GM12891 (cell line): ENCODE results near the gene MBD5.

Experiments used
- DNase-seq: peaks from one replicate; pipeline ENCODE4 v3.0.0; 2011; ENCODE audit warnings: low spot score; ENCODE audit not compliant: insufficient read length
- FAIRE-seq: peaks from 2 replicates; lab custom pipeline; 2011; peaks lifted over from hg19 to GRCh38; lab: Jason Lieb, UNC
- PAX5 ChIP-seq: IDR thresholded peaks from 2 replicates; pipeline ENCODE4 v1.6.1; 2011; ENCODE audit warnings: low read length, moderate library complexity, mild to moderate bottlenecking; ENCODE audit not compliant: insufficient read depth, severe bottlenecking
- POLR2A ChIP-seq: IDR thresholded peaks from 2 replicates; pipeline ENCODE4 v1.6.1; 2011; ENCODE audit warnings: low read depth, low read length, control low read depth
- POLR2AphosphoS5 ChIP-seq: IDR thresholded peaks from 2 replicates; pipeline ENCODE4 v1.6.1; 2011; ENCODE audit warnings: low read depth, low read length, control low read depth
- POU2F2 ChIP-seq: IDR thresholded peaks from 2 replicates; pipeline ENCODE4 v1.6.1; 2011; ENCODE audit warnings: low read depth, mild to moderate bottlenecking, control low read depth, low read length, moderate library complexity
- SPI1 ChIP-seq: IDR thresholded peaks from 2 replicates; pipeline ENCODE4 v1.6.1; 2011; ENCODE audit warnings: low read depth, low read length, control low read depth
- TAF1 ChIP-seq: IDR thresholded peaks from 2 replicates; pipeline ENCODE4 v1.6.1; 2011; ENCODE audit warnings: low read depth, low read length, control low read depth

Gene MBD5

GRCh38 chr2:148273158-148273691 lies 252.3 kb downstream of the MBD5 start:
- DNase-seq (no peak), FAIRE-seq (no peak)
- TF ChIP-seq SPI1 (no peak), POLR2AphosphoS5 (no peak), POU2F2 (no peak), PAX5 (no peak), TAF1 (no peak)

- TF ChIP-seq SPI1 (no peak), POLR2AphosphoS5 (no peak), POLR2A (no peak), TAF1 (no peak), POU2F2 (no peak)
- no peak for DNase-seq
- no peak for FAIRE-seq
Measured at GRCh38 chr2:148279216-148279615, 258.3 kb downstream of the MBD5 start.

GRCh38 chr2:148282201-148282600 lies 261.3 kb downstream of the MBD5 start:
- FAIRE-seq (no peak), DNase-seq (no peak)
- no peak for TF ChIP-seq POLR2AphosphoS5
- no peak for TF ChIP-seq TAF1
- no peak for TF ChIP-seq PAX5
- no peak for TF ChIP-seq POLR2A

GRCh38 chr2:148292431-148292830 lies 271.5 kb downstream of the MBD5 start:
- TF ChIP-seq POU2F2 (no peak), TAF1 (no peak), SPI1 (no peak), POLR2AphosphoS5 (no peak), PAX5 (no peak), POLR2A (no peak)
- FAIRE-seq: no peak
- DNase-seq: no peak

GRCh38 chr2:148298196-148298595 lies 277.3 kb downstream of the MBD5 start:
- FAIRE-seq: no peak
- DNase-seq: no peak
- TF ChIP-seq POLR2AphosphoS5 (no peak), PAX5 (no peak), TAF1 (no peak), POU2F2 (no peak), SPI1 (no peak), POLR2A (no peak)

- no peak for DNase-seq
- no peak for FAIRE-seq
- TF ChIP-seq POLR2AphosphoS5: no peak
- TF ChIP-seq PAX5: no peak
- no peak for TF ChIP-seq TAF1
- TF ChIP-seq POLR2A: no peak
- no peak for TF ChIP-seq SPI1
- no peak for TF ChIP-seq POU2F2
Measured at GRCh38 chr2:148299616-148300015, 278.7 kb downstream of the MBD5 start.

- no peak for DNase-seq
- no peak for FAIRE-seq
- no peak for TF ChIP-seq POU2F2
- TF ChIP-seq POLR2A: no peak
- TF ChIP-seq POLR2AphosphoS5: no peak
- no peak for TF ChIP-seq TAF1
- no peak for TF ChIP-seq SPI1
- TF ChIP-seq PAX5: no peak
Measured at GRCh38 chr2:148300544-148300943, 279.7 kb downstream of the MBD5 start.

- DNase-seq (no peak), FAIRE-seq (no peak)
- no peak for TF ChIP-seq SPI1
- TF ChIP-seq PAX5: no peak
- no peak for TF ChIP-seq POLR2A
- TF ChIP-seq POLR2AphosphoS5: no peak
- TF ChIP-seq TAF1: no peak
- no peak for TF ChIP-seq POU2F2
Measured at GRCh38 chr2:148301362-148301761, 280.5 kb downstream of the MBD5 start.

- no peak for FAIRE-seq
- DNase-seq: no peak
- TF ChIP-seq PAX5 (no peak), POLR2AphosphoS5 (no peak), TAF1 (no peak), POLR2A (no peak), SPI1 (no peak), POU2F2 (no peak)
Measured at GRCh38 chr2:148302526-148302925, 281.6 kb downstream of the MBD5 start.

GRCh38 chr2:148303161-148303560 lies 282.3 kb downstream of the MBD5 start:
- FAIRE-seq (no peak), DNase-seq (no peak)
- TF ChIP-seq TAF1 (no peak), PAX5 (no peak), SPI1 (no peak), POLR2A (no peak)
